OCI-LY7 (cell line): ENCODE results near the gene PDXP.

Source experiments
- EZH2phosphoT487 ChIP-seq: fragments of 200-600 bp; sonication (generic); IDR thresholded peaks from 2 replicates; pipeline ENCODE4 v1.6.1; 2018; ENCODE audit warnings: low read depth, borderline replicate concordance, mild to moderate bottlenecking, mixed run types, antibody characterized with exemption, low read length, moderate library complexity, mixed read lengths
- TF ChIP-seq, protein P1 (sequence below): fragments of 200-600 bp; sonication (generic); conservative IDR thresholded peaks from 2 replicates; pipeline ENCODE4 v1.5.1; 2014; ENCODE audit warnings: mild to moderate bottlenecking, antibody characterized with exemption, low read length, moderate library complexity, mixed read lengths

DNA sequence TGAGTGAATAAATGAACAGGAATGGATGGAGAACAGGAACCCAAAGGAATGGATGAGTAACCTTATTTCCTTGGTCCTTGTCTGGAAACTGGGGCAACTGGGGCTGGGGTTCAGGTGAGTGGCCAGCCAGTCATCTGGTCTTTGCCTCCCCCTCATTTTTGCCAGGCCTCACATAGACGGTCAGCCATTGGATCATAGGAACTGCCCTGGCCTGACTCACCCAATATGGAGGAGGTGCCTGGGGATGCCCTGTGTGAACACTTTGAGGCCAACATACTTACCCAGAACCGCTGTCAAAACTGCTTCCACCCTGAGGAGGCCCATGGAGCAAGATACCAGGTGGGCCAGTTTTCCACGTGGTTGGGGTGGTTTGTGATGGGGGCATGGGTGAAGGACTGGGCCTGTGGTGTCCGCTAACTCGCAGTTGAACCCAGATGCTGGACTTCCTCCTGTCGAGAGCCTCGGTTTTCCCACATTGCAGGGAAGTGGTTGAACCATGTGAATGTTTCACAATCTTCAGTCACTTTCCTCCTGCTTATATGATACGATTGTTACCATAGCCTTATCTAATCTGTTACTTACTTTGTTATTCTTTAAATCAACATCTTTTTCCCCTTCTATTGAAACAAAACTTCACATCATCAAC is 42.7 kb downstream of the PDXP start:
- TF ChIP-seq, protein P1, sequence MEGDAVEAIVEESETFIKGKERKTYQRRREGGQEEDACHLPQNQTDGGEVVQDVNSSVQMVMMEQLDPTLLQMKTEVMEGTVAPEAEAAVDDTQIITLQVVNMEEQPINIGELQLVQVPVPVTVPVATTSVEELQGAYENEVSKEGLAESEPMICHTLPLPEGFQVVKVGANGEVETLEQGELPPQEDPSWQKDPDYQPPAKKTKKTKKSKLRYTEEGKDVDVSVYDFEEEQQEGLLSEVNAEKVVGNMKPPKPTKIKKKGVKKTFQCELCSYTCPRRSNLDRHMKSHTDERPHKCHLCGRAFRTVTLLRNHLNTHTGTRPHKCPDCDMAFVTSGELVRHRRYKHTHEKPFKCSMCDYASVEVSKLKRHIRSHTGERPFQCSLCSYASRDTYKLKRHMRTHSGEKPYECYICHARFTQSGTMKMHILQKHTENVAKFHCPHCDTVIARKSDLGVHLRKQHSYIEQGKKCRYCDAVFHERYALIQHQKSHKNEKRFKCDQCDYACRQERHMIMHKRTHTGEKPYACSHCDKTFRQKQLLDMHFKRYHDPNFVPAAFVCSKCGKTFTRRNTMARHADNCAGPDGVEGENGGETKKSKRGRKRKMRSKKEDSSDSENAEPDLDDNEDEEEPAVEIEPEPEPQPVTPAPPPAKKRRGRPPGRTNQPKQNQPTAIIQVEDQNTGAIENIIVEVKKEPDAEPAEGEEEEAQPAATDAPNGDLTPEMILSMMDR = no peak
- TF ChIP-seq EZH2phosphoT487 = no peak
